H1 (cell line): ENCODE data around the gene CKAP2L. TPM values are rescaled to one million over a fixed set of nuclear protein-coding genes. Genes with fewer than 3 reads are reported as not detected.

Experiments used
- CTCF ChIA-PET: fragments of 300-600 bp; sonication (Branson Sonifier 250); formaldehyde crosslinking; loops from one replicate; lab custom pipeline; 2021; ENCODE audit not compliant: partially characterized antibody; lab: Charles Lee
- POLR2A ChIA-PET: fragments of 300-600 bp; sonication (Branson Sonifier 250); formaldehyde crosslinking; loops from one replicate; lab custom pipeline; 2021; ENCODE audit warnings: inconsistent platforms; ENCODE audit not compliant: partially characterized antibody; lab: Charles Lee
- DNase-seq, 2 experiments: peaks; one replicate each; pipeline versions ENCODE4 v3.0.0 to v3.0.0-alpha.2; 2010 to 2022; ENCODE audit warnings: low spot score in 2 of 2, low read depth in 1 of 2, mixed read lengths in 1 of 2
- FAIRE-seq: peaks from 2 replicates; lab custom pipeline; 2011; peaks lifted over from hg19 to GRCh38; lab: Jason Lieb, UNC
- H2AFZ ChIP-seq: 2 replicates; pipeline ENCODE4 v1.8.1; 2012; ENCODE audit warnings: low read length, inconsistent platforms
- H2AK5ac ChIP-seq: 2 replicates; pipeline ENCODE4 v1.6.1; 2013; ENCODE audit warnings: low read depth, low read length
- H2BK120ac ChIP-seq: replicated peaks from 2 replicates; pipeline ENCODE3; 2013; ENCODE audit warnings: low read depth, low read length, inconsistent platforms
- H2BK12ac ChIP-seq: 2 replicates; pipeline ENCODE4 v1.6.1; 2013; ENCODE audit warnings: low read depth, low read length
- H2BK15ac ChIP-seq: 2 replicates; pipeline ENCODE4 v1.6.1; 2013; ENCODE audit warnings: low read length
- H2BK20ac ChIP-seq: 2 replicates; pipeline ENCODE4 v1.6.1; 2013; ENCODE audit warnings: low read length
- H2BK5ac ChIP-seq: 2 replicates; pipeline ENCODE4 v1.6.1; 2013; ENCODE audit warnings: low read depth, low read length
- H3K14ac ChIP-seq: 2 replicates; pipeline ENCODE4 v1.6.1; 2013; ENCODE audit warnings: inconsistent platforms; ENCODE audit not compliant: insufficient read length
- H3K18ac ChIP-seq: 2 replicates; pipeline ENCODE4 v1.6.1; 2013; ENCODE audit warnings: low read length; ENCODE audit errors: extremely low read depth
- H3K23ac ChIP-seq: 2 replicates; pipeline ENCODE4 v1.6.1; 2013; ENCODE audit warnings: inconsistent platforms; ENCODE audit not compliant: insufficient read length
- H3K23me2 ChIP-seq: 2 replicates; pipeline ENCODE4 v1.6.1; 2013; ENCODE audit warnings: low read depth, low read length
- H3K27ac ChIP-seq: 2 replicates; pipeline ENCODE4 v1.6.1; 2011; ENCODE audit warnings: low read depth, low read length, inconsistent platforms
- H3K27me3 ChIP-seq, 4 experiments: replicated peaks in 1 of 4; 1 replicate in 1 of 4; 2 replicates in 3 of 4; pipeline versions ENCODE4 v1.6.1 to v1.8.1; 2011 to 2013; ENCODE audit warnings: low read length in 3 of 4, mild to moderate bottlenecking in 3 of 4, inconsistent platforms in 2 of 4, mixed read lengths in 2 of 4, moderate library complexity in 1 of 4; ENCODE audit not compliant: control insufficient read depth in 3 of 4, insufficient read depth in 3 of 4; ENCODE audit errors: extremely low read depth in 1 of 4
- H3K36me3 ChIP-seq, 4 experiments: 2 replicates each; pipeline versions ENCODE4 v1.6.1 to v1.8.1; 2011 to 2013; ENCODE audit warnings: mild to moderate bottlenecking in 4 of 4, low read length in 3 of 4, moderate library complexity in 2 of 4, control low read depth in 1 of 4, inconsistent platforms in 1 of 4; ENCODE audit not compliant: insufficient read depth in 4 of 4, control insufficient read depth in 2 of 4
- H3K4ac ChIP-seq: replicated peaks from 2 replicates; pipeline ENCODE3; 2013; ENCODE audit warnings: low read length, low read depth, mixed read lengths, inconsistent platforms; ENCODE audit not compliant: insufficient read length
- H3K4me1 ChIP-seq, 4 experiments: replicated peaks in 1 of 4; 1 replicate in 1 of 4; 2 replicates in 3 of 4; pipeline versions ENCODE4 v1.6.1 to v1.8.1; 2011 to 2013; ENCODE audit warnings: low read length in 3 of 4, inconsistent platforms in 2 of 4, mixed read lengths in 1 of 4; ENCODE audit not compliant: insufficient read depth in 4 of 4, control insufficient read depth in 3 of 4
- H3K4me2 ChIP-seq, 2 experiments: 2 replicates each; pipeline versions ENCODE4 v1.6.1 to v1.8.1; 2011 to 2013; ENCODE audit warnings: low read depth in 2 of 2, low read length in 2 of 2, control low read depth in 1 of 2, inconsistent platforms in 1 of 2, mild to moderate bottlenecking in 1 of 2; ENCODE audit not compliant: insufficient read depth in 1 of 2
- H3K4me3 ChIP-seq, 4 experiments: fragments of 200-600, 300-600 bp in 1 of 4; sonication (generic), shearing (Covaris generic), sonication (Bioruptor Twin) in 1 of 4; 2 replicates each; pipeline versions ENCODE4 v1.5.1 to v1.8.1; 2011 to 2016; ENCODE audit warnings: low read length in 4 of 4, low read depth in 3 of 4, control low read depth in 2 of 4, inconsistent platforms in 2 of 4, mild to moderate bottlenecking in 2 of 4, mixed read lengths in 1 of 4, moderate library complexity in 1 of 4; ENCODE audit not compliant: insufficient read depth in 2 of 4; ENCODE audit errors: extremely low read depth in 1 of 4
- H3K56ac ChIP-seq: replicated peaks from 2 replicates; pipeline ENCODE3; 2013; ENCODE audit warnings: low read depth, mild to moderate bottlenecking, mixed read lengths, low read length, inconsistent platforms; ENCODE audit not compliant: insufficient read length
- H3K79me1 ChIP-seq: 2 replicates; pipeline ENCODE4 v1.6.1; 2013; ENCODE audit warnings: low read depth, low read length, control low read depth
- H3K79me2 ChIP-seq, 2 experiments: 2 replicates each; pipeline versions ENCODE4 v1.6.1 to v1.8.1; 2012 to 2013; ENCODE audit warnings: low read length in 2 of 2, mild to moderate bottlenecking in 2 of 2, inconsistent platforms in 1 of 2; ENCODE audit not compliant: insufficient read depth in 2 of 2, control insufficient read depth in 1 of 2
- H3K9ac ChIP-seq, 4 experiments: replicated peaks in 1 of 4; 1 replicate in 1 of 4; 2 replicates in 3 of 4; pipeline versions ENCODE4 v1.6.1 to v1.8.1; 2011 to 2013; ENCODE audit warnings: low read depth in 3 of 4, low read length in 3 of 4, control low read depth in 2 of 4, mild to moderate bottlenecking in 2 of 4, moderate library complexity in 2 of 4, inconsistent platforms in 1 of 4; ENCODE audit errors: extremely low read depth in 1 of 4
- H3K9me3 ChIP-seq, 2 experiments: 2 replicates each; pipeline versions ENCODE4 v1.6.1 to v1.8.1; 2012 to 2013; ENCODE audit warnings: mild to moderate bottlenecking in 2 of 2, moderate library complexity in 2 of 2, control low read depth in 1 of 2, inconsistent platforms in 1 of 2, low read depth in 1 of 2, low read length in 1 of 2, mixed read lengths in 1 of 2; ENCODE audit not compliant: insufficient read depth in 2 of 2
- H4K20me1 ChIP-seq, 2 experiments: replicated peaks in 1 of 2; 2 replicates each; pipeline versions ENCODE3 to v1.8.1; 2011 to 2013; ENCODE audit warnings: inconsistent platforms in 2 of 2, low read length in 2 of 2, mild to moderate bottlenecking in 1 of 2; ENCODE audit not compliant: insufficient read depth in 2 of 2, control insufficient read depth in 1 of 2
- H4K5ac ChIP-seq: 2 replicates; pipeline ENCODE4 v1.6.1; 2013; ENCODE audit warnings: low read length, low read depth, mixed read lengths, inconsistent platforms; ENCODE audit not compliant: insufficient read length
- H4K8ac ChIP-seq: 2 replicates; pipeline ENCODE4 v1.8.0; 2013; ENCODE audit warnings: mild to moderate bottlenecking, moderate library complexity, low read length, inconsistent platforms; ENCODE audit not compliant: insufficient read depth; ENCODE audit errors: extremely low read depth
- H4K91ac ChIP-seq: replicated peaks from 2 replicates; pipeline ENCODE3; 2013; ENCODE audit warnings: low read length, mixed read lengths, inconsistent platforms; ENCODE audit not compliant: insufficient read length
- CHD1 ChIP-seq: IDR thresholded peaks from 2 replicates; pipeline ENCODE4 v1.6.1; 2012; ENCODE audit warnings: low read depth, low read length, improper control_type of control experiment
- EGR1 ChIP-seq: IDR thresholded peaks from 2 replicates; pipeline ENCODE4 v1.6.1; 2011; ENCODE audit warnings: low read depth, low read length, borderline replicate concordance
- EP300 ChIP-seq, 2 experiments: IDR thresholded peaks; 1 replicate in 1 of 2; 2 replicates in 1 of 2; pipeline ENCODE4 v1.6.1; 2011 to 2012; ENCODE audit warnings: low read depth in 2 of 2, low read length in 2 of 2, mild to moderate bottlenecking in 2 of 2, borderline replicate concordance in 1 of 2, inconsistent platforms in 1 of 2, moderate library complexity in 1 of 2
- FOSL1 ChIP-seq: IDR thresholded peaks from 2 replicates; pipeline ENCODE4 v1.6.1; 2011; ENCODE audit warnings: mild to moderate bottlenecking, low read depth, low read length, moderate library complexity; ENCODE audit not compliant: insufficient read depth
- KDM1A ChIP-seq: fragments of 200-600, 300-600 bp; sonication (generic); IDR thresholded peaks from 2 replicates; pipeline ENCODE4 v1.7.1; 2016; ENCODE audit warnings: mild to moderate bottlenecking, low read length, borderline replicate concordance
- RFX5 ChIP-seq: IDR thresholded peaks from 2 replicates; pipeline ENCODE4 v1.6.1; 2011; ENCODE audit warnings: low read depth, low read length, improper control_type of control experiment, borderline replicate concordance
- SUZ12 ChIP-seq: fragments of 200-600 bp; sonication (generic); IDR thresholded peaks from 2 replicates; pipeline ENCODE4 v1.6.1; 2012; ENCODE audit warnings: mild to moderate bottlenecking, inconsistent platforms, low read length, moderate library complexity, mixed read lengths
- ZNF274 ChIP-seq: IDR thresholded peaks from 2 replicates; pipeline ENCODE4 v1.7.0; 2012; ENCODE audit warnings: low read length, borderline replicate concordance; ENCODE audit errors: extremely low read depth
- WGBS, 2 experiments: shearing (Covaris generic) in 1 of 2; methylation state at CpG; one replicate each; pipeline versions ENCODE4 v1.1.6 to v1.1.7; 2013 to 2015; ENCODE audit warnings: low lambda C conversion rate in 2 of 2, mixed read lengths in 2 of 2, inconsistent platforms in 1 of 2, low coverage in 1 of 2, missing lambda C conversion rate in 1 of 2; ENCODE audit not compliant: insufficient replicate concordance in 2 of 2, insufficient coverage in 1 of 2, insufficient read length in 1 of 2; ENCODE audit errors: extremely low coverage in 1 of 2, missing lambda C conversion rate in 1 of 2; 5-methylcytosine and 5-hydroxymethylcytosine counted together
- polyA plus RNA-seq, 7 experiments: library from polyadenylated mRNA; depleted of rRNA in 3 of 7; stranded (reverse) in 5 of 7; unstranded in 2 of 7; fragments of >200 nt in 5 of 7; fragments of 200-250 nt in 2 of 7; gene quantifications; 1 replicate in 5 of 7; 2 replicates in 1 of 7; 4 replicates in 1 of 7; pipeline versions ENCODE4 v1.2.1 to v1.2.3, GENCODE V29; 2011 to 2013; ENCODE audit warnings: missing spikeins in 2 of 7, mixed read lengths in 2 of 7
- total RNA-seq: library from RNA; stranded (reverse); fragmentation: NEBNext Ultra II Directional; extraction: Animal tissue kit (Norgen Biotek cat#: 25700); gene quantifications from 2 replicates; pipeline ENCODE4 v1.2.1, GENCODE V29; 2021
- TF ChIP-seq, protein P1 (sequence below): IDR thresholded peaks from 2 replicates; pipeline ENCODE4 v1.6.1; 2012; ENCODE audit warnings: low read length, inconsistent platforms

The CKAP2L gene
- total and polyA plus RNA-seq, 2 of the 8 experiments (the other 6 are each of a cell fraction or from before 2014, with no cell fraction given) = 2.5 to 20.7 TPM

DNA sequence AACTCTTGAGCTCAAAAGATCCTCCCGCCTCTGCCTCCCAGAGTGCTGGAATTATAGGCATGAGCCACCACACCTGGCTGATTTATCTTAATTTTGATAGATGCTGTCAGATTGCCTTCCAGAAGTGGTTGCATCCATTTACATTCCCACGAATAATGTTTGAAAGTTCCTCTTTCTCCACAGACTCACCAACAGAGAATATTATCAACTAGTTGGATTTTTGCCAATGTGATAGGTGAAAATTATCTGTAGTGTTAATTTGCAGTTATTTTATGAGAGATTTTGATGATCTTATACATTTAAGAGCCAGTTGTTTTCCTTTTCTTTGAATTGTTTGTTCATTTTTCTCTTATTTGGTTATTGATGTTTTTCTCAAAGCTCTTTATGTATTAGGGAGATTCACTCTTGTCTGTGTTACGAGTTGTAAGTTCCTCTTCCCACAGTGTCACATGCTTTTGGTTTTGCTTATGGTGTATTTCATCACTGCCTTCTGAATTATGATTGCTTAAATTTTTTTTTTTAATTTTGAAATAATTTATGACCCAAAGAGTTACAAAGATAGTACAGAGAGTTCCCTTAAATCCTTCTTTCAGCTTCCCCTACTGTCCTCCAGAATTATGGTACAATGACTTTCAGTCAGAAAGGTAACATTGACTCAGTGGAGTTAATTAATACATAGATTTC is 64.3 kb downstream of the CKAP2L start:
- no peak overlapping the region for H3K4me2 ChIP-seq
- no peak overlapping the region for H2AFZ ChIP-seq
- H3K14ac ChIP-seq = no peak overlapping the region
- no peak overlapping the region for H3K23ac ChIP-seq
- no peaks in the 10 kb centered on the region for H3K79me1 ChIP-seq
- no peak overlapping the region for H3K4ac ChIP-seq
- no peak overlapping the region for H2BK15ac ChIP-seq
- H3K18ac ChIP-seq = no peak overlapping the region
- H3K79me2 ChIP-seq = no peaks in the 10 kb centered on the region
- no peaks in the 10 kb centered on the region for H3K27me3 ChIP-seq
- ChIA-PET CTCF (interaction anchor here (1.2 to 2.6 kb wide), 4 partner anchors 10 to 75 kb away, joined by 4 to 10 read pairs (median 8); no protein-coding TSS in a partner anchor), POLR2A (interaction anchor here (0.7 kb wide), 1 partner anchor 227 kb away, joined by 4 read pairs; no protein-coding TSS in a partner anchor)
- no peak overlapping the region for H3K4me3 ChIP-seq
- no peak overlapping the region for H4K8ac ChIP-seq
- no peak overlapping the region for H2AK5ac ChIP-seq
- DNase-seq (no peak), FAIRE-seq (no peak)
- H3K4me1 ChIP-seq = no peaks in the 10 kb centered on the region
- H4K91ac ChIP-seq = no peak overlapping the region
- H3K9me3 ChIP-seq = no peaks in the 10 kb centered on the region
- 81% methylated on average over 3 of the region's 3 CpGs; no CpG with 5 or more reads in 1 of the 2 experiments for WGBS, 2 experiments
- H3K56ac ChIP-seq = no peak overlapping the region
- no peak overlapping the region for H2BK12ac ChIP-seq
- H3K23me2 ChIP-seq = no peaks in the 10 kb centered on the region
- H2BK120ac ChIP-seq = no peak overlapping the region
- no peak overlapping the region for H4K5ac ChIP-seq
- no peaks in the 10 kb centered on the region for H3K36me3 ChIP-seq
- no peak overlapping the region for H3K27ac ChIP-seq
- H2BK20ac ChIP-seq = no peak overlapping the region
- H4K20me1 ChIP-seq = no peaks in the 10 kb centered on the region
- no peak overlapping the region for H2BK5ac ChIP-seq
- H3K9ac ChIP-seq = no peak overlapping the region
- no peak for TF ChIP-seq EP300 (IDR thresholded peaks at IDR 0.05; ENCODE audit: borderline replicate concordance in 1 of 2, low read depth in 2 of 2, low read length in 2 of 2)
- no peak for TF ChIP-seq FOSL1
- no peak for TF ChIP-seq SUZ12
- TF ChIP-seq KDM1A = no peak
- TF ChIP-seq EGR1 = no peak
- no peak for TF ChIP-seq CHD1
- no peak for TF ChIP-seq ZNF274
- TF ChIP-seq RFX5 = no peak
- TF ChIP-seq, protein P1, sequence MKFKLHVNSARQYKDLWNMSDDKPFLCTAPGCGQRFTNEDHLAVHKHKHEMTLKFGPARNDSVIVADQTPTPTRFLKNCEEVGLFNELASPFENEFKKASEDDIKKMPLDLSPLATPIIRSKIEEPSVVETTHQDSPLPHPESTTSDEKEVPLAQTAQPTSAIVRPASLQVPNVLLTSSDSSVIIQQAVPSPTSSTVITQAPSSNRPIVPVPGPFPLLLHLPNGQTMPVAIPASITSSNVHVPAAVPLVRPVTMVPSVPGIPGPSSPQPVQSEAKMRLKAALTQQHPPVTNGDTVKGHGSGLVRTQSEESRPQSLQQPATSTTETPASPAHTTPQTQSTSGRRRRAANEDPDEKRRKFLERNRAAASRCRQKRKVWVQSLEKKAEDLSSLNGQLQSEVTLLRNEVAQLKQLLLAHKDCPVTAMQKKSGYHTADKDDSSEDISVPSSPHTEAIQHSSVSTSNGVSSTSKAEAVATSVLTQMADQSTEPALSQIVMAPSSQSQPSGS = no peak
